EH (cell line): ENCODE measurements around the gene NRCAM.
"Not testable (repeated sequence)": the region's sequence is repeated elsewhere in the genome, so short reads cannot be mapped to it uniquely, and the experiment has no call there.

Experiments
- DNase-seq: peaks from one replicate; pipeline ENCODE4 v3.0.0-alpha.2; 2015; ENCODE audit warnings: low read depth

NRCAM gene

DNA sequence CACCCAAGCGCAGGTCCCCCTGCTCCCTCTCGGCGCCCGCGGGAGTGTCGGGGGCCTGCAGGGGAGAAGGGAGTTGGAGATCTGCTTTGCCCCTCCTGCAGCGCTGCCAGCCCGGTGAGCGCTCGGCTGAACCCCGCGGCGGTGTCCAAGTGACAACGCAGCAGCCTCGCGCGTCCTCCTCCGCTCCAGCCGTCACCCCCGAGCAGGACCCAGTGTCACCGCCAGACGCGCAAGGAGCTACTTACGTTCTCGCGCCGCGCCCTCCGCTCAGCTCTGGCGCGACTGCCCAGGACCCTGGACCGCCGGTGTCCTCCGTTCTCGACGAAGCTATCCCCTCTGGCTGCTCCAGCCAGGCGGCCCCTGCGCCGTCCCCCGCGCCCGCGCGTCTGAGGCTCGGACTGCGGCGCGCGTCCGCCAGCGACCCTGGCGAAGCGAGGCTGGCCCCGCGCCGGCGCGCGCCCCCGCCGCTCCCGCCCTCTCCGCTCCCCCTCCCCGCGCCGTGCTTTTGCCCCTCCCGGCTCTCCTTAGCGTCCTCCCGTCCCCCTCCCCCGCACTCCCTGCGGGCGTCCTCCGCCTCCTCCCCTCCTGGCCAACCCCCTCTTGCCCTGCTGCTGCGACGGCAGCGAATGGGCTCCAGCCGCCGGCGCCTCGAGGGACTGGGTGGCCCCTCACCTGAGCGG, at the start of gene NRCAM:
TSS of gene NRCAM (minus strand) at position 439 of the 680 bp plus-strand sequence. CDS start 216,372 bp downstream, outside the sequence.
- peak; percentile 13 for DNase-seq

DNA sequence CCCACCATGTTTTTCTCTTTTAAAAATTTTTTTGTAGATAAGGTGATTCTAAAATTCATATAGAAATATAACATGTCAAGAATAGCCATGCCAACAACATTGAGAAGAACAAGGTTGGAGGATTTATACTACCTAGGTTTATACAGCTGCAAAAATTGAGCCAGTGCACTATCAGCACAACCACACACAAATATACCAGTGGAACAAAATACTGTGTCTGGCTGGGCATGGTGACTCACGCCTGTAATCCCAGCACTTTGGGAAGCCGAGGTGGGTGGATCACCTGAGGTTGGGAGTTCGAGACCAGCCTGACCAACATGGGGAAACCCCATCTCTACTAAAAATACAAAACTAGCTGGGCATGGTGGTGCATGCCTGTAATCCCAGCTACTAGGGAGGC, 48.3 kb upstream of the NRCAM start:
- not testable (repeated sequence) for DNase-seq

- DNase-seq: peak; percentile 35
Observed at GRCh38 chr7:108503112-108504026, 47.1 kb upstream of the NRCAM start.

GRCh38 chr7:108499566-108499965, 43.3 kb upstream of the NRCAM start:
- no peak for DNase-seq

DNA sequence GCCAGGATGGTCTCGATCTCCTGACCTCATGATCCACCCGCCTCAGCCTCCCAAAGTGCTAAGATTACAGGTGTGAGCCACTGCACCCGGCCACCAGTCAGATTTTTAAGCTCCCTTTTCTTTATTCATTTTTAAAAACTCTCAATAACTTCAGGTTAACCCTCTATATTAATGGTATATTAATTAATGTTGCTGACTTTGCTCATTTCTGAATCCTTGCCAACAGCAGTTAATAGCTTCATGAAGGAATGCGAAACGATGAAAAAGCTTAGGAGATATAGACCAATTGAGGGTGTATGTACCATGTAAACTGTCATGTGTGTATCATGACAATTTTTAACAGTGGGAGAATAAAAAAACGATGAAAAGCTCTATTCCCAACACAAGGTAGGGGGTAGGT, 42.2 kb upstream of the NRCAM start:
- no peak for DNase-seq

DNA sequence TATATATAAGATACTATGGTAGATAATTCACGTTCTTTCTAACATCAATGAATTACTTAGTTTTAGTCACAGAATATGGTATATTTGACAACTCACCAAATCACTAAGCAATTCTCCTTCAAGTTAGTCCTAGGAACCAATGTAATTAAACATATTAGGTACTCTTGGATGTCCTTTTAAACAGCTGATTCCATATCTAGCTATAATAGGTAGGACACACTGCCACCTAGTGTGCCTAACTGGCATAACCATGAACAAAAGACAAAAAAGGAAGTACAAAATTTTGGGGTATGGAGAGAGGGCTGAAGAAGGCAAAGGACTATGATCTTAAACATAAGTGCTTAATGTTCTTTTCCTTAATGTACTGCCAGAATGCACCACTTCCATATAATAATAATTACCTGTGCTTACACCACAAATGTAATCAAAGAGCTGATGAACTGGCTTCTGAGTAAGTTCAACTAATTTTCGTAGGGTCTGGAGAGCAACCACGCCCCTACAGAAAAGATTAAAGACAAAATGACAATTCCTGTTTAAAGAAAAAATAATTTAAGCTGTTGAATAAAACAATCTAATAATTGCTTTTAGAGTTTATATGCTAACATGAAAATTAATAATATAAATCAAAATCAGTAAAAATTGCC, 41.0 kb upstream of the NRCAM start:
- DNase-seq: peak; percentile 58

- DNase-seq: no peak
Observed at GRCh38 chr7:108492742-108493141, 36.5 kb upstream of the NRCAM start.

GRCh38 chr7:108488768-108489538, 32.7 kb upstream of the NRCAM start:
- DNase-seq: no peak

GRCh38 chr7:108487646-108488045, 31.4 kb upstream of the NRCAM start:
- DNase-seq: no peak

GRCh38 chr7:108486291-108486966, 30.2 kb upstream of the NRCAM start:
- peak; percentile 29 for DNase-seq

DNA sequence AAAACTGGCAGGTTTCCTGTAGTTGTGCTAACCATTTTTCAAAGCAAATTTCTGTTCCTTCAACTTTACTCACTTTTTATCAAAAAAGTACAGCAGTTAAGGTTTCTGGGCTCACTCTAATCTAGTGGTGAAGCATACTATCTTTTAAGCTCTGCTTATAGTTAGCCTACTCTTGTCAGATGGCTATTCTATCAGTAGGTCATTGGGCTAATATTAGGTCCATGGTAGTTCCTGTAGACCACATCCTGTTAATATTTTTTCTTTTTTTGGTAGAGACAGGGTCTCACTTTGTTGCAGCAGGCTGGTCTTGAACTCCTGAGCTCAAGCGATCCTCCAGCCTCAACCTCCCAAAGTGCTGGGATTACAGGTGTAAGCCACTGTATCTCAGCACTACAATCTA, 27.9 kb upstream of the NRCAM start:
- DNase-seq: no peak

- DNase-seq: no peak
Observed at GRCh38 chr7:108480311-108480710, 24.1 kb upstream of the NRCAM start.

DNA sequence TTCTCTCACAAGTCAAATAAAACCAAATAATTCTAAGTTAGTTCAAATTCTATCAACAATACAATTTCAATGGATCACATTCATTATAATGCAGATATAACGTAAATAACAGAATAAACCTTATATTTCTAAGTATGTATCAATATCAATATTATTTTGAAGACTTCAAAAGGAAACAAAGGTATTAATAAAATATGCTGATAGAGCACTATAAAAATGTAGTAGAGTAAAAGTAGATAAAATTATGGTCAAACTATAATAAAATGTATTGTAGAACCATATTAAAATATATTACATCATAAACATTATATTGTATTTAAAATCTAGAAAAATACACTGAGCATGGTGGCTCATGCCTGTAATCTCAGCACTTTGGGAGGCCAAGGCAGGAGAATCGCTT, 23.5 kb upstream of the NRCAM start:
- no peak for DNase-seq

GRCh38 chr7:108479118-108479517, 22.9 kb upstream of the NRCAM start:
- no peak for DNase-seq

DNA sequence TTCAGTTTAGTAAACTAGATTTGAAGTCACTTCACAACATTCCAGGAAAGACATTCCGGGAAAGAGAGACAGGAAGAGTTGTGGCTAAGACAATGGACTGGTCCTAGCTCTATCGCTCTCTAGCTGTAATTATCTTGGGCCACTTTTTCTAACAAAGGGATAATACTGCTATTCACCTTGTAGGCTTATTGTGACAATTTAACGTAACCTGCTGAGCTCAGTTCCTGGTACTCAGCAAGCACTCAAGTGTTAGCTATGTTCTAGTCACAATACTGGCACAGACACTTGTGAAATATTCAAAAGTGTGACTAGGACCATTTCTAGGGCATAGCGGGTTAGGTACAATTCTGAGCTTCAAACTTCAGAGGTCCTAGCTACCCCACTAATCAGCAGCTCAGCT, 12.0 kb upstream of the NRCAM start:
- no peak for DNase-seq

DNA sequence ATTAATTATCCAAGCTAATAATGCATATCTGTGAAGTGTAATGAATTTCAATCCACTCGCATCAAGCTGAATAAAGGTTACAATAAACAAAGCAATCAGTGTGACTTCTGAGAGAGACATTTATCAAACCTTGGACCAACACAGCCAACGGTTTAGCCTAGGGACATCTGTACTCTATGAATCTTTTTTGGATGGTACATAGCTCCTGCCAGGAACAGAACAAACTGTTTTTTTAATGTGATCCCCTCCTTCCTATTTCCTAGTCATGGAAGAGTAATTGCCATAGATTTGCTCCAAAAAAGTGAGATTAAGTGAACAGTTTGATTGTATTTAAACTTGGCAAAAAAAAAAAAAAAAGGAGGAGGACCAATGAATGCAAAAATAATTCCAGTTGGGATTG, 11.2 kb upstream of the NRCAM start:
- no peak for DNase-seq

DNA sequence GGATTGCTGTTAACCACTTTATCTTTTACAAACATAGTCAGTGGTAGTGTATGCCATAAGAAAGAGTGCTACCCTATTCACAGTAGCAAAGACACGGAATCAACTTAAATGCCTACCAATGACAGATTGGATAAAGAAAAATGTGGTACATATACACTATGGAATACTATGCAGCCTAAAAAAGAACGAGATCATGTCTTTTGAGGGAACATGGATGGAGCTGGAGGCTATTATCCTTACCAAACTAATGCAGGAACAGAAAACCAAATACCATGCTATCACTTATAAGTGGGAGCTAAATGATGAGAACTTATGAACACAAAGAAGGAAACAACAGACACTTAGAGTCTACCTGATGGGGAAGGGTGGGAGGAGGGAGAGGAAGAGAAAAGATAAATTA, 10.1 kb upstream of the NRCAM start:
- DNase-seq: not testable (repeated sequence)

GRCh38 chr7:108464743-108465142, 8.5 kb upstream of the NRCAM start:
- no peak for DNase-seq

DNA sequence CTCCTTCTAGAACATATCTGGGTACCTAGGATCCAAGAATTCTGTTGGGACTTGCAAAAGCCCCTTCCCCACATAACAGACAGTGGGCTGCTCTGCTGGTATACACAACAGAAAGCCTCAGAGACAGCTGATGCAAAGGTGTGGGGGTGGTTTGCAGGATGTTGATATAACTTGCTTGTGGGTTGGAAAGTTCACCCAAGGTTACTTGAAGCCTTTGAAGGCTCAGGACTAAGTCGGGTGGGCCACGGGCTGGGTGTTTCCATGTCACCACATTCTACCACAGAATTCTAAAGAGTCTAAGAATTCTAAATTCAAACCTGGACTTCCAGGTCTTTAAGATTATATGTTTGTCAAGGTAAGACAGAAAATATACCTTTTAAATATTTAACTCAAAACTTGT, 7.4 kb upstream of the NRCAM start:
- no peak for DNase-seq

DNA sequence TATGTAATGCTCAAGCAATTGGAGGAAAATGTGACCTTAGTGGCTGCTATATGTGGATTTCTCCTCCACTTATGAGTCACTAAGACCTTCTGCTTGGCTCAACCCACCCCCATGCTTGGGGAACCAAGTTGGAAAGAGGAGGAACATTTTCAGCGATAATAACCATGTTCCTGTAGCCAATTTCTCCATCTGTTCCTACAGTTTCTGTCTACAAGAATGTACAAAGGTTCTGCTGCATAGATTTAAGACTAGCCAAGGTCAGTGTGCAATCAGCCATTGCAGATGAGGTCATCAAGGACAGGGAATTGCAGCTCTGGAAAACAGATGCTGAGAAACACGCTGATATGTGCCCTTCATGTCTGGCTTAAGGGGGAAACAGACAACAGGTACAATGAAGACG, 5.6 kb upstream of the NRCAM start:
- no peak for DNase-seq

DNA sequence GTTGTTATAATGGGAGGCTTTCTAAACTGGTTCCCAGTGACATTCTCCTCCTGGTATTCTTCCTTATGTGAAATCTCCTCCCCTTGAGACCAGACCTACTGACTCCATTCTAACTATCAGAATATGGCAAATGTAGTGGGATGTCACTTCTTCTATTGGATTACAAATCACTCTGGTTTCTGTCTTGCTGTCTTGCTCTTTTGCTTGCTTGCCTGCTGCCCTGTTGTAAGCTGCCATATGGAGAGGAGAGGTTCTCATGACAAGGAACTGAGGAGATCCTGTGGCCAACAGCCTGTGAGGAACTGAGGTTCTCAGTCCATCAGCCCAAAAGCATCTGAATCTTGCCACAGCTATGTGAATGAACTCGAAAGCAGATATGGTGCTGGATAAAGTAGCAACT, 4.7 kb upstream of the NRCAM start:
- DNase-seq: peak; percentile 4
